GM18520 (cell line): ENCODE data around the gene AUTS2.
"Not testable (repeated sequence)": the region's sequence is repeated elsewhere in the genome, so short reads cannot be mapped to it uniquely, and the experiment has no call there.

Source experiments
- ATAC-seq: cut with Tn5 transposase; IDR thresholded peaks from one replicate; pipeline ENCODE4 v1.9.1; 2021; ENCODE audit not compliant: unreplicated experiment

AUTS2 gene

DNA sequence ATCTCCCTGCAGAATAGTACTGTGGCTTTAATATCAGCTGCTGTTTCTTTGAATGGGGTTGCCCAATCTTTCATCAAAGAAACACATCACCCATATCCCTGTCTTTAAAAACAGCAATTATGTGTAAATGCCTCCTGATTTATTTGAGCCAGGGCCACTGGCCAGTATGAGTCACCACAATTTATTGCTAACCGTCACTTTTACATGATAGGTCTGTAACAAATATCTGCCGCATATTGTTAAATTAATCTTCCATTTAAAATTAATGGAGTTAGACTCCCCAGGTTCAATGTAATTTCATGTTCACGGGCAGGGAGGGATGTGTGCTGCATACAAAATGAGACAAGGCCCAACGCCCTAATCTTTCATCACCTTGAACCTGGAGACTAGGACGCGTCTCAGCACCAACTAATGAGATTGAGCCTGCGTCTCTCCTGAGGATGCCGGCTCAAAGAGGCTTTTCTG is 673.4 kb downstream of the AUTS2 start:
- no peak for ATAC-seq

DNA sequence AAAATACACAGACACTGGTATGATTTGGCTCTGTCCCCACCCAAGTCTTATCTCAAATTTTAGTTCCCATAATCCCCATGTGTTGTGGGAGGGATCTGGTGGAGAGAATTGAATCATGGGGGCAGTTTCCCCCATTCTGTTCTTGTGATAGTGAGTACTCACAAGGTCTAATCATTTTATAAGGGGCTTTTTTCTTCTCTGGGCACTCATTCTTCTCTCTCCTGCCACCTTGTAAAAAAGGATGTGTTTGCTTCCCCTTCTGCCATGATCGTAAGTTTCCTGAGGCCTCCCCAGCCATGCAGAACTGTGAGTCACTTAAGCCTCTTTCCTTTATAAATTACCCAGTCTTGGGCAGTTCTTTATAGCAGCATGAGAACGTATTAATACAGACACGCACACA is 677.3 kb downstream of the AUTS2 start:
- not testable (repeated sequence) for ATAC-seq

DNA sequence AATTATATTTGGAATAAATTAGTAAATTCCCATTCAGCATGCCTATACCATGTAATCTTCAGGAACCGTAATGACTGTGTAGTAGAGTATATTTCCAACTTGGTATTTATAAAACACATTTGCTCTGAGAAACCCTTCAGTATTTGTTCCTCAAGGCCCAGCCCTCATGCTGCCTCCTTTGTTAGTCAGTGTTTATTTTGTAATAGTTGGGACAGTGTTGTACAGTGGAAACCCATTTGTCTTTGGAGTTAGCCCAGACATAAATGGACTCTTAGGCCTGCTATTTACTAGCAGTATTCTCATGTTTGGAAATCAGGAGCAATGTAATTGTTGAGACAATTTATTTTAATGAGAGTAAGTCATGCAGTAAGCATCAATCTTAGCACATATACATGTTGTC is 686.9 kb downstream of the AUTS2 start:
- no peak for ATAC-seq

DNA sequence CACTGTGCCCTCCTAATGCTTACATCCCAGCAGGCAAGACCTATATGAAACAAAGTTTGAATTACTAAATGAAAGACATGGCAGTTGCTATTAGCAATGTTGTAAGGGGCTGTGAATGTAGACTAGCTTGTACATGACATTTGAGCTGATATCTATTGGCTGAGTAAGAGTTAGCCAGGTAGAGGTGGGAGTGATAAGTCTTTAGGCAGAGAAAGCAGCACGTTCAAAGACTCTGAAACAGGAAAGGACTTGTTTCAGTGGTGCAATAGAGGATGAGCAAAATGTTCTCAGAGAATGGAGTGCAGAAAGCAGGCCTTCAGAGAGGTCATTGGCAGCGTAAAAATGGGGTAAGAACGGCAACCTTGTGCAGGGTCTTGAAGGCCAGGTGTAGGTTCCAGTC is 687.6 kb downstream of the AUTS2 start:
- no peak for ATAC-seq

DNA sequence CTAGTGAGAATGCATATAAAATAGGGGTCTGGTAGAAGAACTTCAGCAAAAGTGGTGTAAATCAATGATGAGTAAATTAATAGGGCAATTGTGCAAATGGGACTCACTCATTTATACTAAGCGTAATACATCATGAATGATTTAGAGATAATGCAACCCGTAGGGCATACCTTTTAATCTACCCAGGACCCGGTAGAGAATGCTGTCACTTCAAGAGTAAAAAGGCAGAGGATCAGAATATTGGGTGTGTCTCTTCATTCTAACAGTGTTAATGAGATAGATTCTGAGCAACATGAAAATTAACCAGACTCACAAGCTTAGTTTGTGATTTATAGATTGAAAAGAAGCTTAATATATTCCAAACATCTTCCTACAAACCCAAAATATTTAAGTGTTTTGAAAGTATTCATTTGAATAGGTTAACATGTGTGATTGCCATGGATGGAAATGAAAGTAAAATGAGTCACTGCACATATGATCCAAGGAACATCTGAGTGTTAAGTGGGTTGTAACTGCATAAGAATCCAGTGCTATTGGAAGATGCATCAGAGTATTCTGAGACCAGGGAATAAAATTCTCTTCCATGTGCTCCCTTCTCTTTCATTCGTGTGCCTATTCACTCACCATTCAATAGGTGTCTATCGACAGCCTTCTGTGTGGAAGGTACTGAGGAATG is 690.6 kb downstream of the AUTS2 start:
- no peak for ATAC-seq

DNA sequence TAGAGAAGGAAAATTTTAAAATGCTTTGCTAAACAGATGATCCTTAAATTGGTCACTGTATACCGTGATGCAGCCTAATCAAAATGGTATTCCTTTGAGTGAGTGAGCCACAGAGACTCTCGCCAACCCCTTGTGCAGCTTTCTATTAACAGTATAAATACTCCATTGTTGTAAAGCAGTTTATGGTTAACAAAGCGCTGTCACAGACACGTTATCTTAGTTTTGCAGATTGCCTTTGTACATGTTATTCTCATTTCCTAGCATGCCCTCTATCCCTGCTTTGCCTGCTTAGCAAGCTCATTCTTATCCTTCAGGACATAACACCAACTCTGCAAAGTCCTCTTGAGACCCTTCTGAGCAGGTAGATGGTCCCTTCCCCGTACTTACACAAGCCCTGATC is 694.4 kb downstream of the AUTS2 start:
- no peak for ATAC-seq

DNA sequence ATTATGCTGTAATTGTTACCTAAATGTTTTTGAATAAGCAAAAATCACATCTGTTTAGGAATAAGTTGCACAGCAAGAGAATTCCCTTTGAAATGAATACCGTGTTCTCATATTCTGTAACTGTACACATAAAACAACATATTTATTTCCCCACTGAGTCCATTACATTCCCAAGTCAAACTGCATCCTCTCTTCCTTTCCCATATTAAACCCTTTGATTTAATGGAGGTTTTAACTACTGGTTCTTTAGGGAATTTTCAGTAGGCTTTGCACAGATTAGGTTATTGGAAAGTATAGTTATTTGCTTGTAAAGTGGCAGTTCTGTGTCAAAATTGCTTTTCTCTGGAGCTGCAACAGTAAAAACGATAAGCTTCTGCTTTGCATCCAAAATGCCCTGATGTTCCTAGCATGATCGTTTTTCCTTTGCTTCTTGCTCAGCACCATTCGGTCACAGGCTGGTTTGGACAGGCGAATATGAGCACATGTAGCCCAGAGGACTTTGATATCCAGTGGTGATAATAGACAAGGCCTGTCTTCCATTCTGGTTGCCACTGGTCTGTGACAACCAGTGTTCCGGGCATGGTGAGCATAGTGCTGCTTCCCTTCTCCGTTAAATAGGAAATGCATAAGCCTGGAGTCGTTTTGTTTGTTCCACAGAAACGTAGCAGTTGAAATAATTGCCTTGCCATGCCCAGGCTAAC is 696.1 kb downstream of the AUTS2 start:
- no peak for ATAC-seq

DNA sequence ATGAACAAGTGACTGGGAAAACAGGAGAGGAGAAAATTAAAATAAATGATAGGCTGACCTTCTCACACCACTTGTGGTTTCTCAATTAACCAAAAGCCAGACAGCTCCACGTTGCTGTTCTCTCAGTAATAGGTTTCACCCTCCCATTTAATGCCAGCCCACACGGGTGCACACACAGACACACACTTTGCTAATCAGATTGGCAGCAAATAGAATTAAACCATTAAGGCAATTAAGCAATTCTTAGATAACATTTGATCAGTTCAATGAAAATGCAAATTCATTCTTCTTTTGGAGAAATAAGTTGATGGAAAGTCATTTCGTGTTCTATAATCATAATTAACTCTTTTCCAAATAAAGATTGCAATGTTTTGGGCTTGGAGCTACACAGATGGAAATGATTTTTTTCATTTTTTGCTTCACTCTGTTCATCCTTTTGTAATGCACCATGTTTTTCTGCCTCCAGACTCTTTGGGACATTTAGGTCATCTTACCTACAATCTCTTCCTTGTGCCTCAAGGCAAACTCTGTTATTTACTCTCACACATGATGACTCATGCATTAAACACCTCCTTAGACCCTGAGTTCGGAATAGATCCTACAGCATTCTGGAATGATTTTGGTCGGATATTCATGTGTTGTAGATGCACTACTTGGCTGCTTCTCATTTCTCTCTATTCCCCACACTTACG is 700.7 kb downstream of the AUTS2 start:
- ATAC-seq = no peak

DNA sequence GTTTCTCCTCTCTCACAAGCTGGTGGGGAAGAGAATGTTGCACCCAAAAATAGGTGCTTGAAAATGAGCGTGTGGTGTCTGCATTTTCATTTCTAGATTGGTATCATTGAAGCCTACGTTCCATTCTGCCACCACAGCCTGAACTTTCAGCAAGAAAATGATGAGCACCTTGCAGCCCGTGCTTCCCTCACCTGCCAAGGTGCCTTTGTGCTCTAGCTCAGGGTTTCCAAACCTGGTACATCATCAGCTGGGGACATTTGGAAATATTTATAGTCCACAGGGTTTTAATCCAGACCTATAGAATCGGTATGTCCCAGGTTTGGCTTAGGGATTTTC is 701.2 kb downstream of the AUTS2 start:
- ATAC-seq = no peak

DNA sequence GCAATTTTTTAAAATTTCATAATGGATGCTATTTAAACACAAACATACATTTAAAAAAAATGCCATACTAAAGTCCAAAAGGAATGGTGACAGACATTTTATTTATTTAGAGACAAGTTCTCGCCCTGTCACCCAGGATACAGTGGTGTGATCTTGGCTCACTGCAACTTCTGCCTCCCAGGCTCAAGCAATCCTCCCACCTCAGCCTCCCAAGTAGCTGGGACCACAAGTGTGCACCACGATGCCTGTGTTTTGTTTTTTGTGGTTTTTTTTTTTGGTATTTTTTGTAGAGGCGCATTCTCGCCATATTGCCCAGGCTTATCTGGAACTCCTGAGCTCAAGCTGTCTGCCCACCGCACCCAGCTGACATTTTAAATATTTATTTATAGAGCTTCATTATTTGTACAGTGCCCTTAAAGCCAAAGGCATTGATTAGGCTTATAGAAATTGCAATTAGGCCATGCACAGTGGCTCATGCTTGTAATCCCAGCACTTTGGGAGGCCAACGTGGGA is 703.5 kb downstream of the AUTS2 start:
- no peak for ATAC-seq

DNA sequence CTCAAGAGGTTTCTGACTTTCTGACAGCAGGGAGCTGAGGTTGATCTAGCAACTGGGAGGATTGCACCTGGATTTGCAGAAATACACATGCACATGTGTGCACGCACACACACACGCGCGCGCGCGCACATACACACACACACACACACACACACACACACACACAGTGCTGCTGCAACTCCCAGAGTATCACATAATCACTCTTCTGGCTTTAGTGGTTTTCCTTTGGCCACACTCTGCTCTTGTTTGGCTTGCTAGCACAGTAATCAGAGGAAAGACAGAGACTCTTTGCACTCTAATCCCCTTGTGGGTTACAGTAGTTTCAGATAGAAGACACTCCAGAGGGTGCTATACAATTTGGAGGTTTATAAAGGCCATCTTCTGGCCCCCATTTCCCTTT is 705.0 kb downstream of the AUTS2 start:
- no peak for ATAC-seq

DNA sequence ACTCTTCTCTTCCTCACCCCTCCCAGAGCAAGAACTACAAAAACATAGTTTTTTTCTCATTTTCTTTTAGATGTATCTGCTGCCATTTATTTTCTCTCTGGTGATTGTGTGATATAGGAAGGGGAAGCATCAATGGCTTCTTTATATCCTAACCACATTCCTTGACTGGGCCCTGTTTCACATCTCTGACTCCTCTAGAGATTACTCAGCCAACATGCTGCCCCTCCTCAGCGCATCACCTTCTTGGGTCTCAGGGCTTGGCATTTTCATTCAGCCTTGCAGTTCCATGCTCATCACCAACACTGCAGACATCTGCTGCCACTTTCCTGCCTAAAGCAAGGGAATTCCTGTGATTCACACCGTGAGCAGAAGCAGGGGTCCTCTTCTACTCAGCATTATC is 705.5 kb downstream of the AUTS2 start:
- ATAC-seq = no peak

DNA sequence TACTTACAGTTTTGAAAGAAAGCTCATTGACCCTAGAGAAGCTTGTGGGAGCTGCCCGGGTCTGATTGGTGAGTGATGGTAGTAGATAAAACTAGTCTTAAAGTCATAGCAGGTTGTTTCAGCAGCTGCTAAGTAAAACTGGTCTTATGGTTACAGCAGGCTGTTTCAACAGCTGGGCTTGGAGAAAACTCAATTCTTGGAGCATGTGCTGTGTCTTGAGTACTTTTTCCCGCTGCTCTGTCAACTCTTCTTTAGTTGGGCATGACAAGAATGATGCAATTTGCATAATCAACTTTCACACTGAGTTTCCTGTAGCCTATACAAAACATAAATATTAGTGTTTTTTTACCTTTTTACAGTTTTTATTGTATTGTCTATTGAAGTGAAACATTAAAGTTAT is 707.9 kb downstream of the AUTS2 start:
- ATAC-seq = no peak

DNA sequence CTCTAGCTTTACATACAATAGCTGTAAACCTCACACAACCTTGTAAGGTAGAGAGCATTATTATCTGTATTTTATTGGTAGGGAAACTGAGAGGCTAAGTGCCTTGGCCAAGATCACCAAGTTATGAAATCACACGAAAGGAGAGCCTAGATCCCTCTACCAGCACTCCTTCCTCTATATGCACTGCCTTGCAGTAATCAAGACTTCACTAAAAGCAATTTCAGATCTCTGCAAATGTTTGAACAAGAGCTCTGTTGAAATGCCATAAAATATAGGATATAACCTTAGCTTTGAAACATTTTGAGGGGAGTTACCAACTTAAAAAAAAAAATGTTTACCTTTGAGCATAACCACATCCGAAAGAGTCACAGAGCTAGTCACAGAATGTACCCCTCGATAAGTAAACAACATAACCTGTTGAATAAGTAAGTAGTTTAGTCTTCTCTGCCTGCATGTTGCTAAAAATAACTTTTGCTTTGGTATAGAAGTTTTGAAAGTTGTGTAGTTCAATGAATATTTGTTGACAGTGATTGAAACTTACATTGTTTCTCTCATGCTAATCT is 709.4 kb downstream of the AUTS2 start:
- no peak for ATAC-seq

DNA sequence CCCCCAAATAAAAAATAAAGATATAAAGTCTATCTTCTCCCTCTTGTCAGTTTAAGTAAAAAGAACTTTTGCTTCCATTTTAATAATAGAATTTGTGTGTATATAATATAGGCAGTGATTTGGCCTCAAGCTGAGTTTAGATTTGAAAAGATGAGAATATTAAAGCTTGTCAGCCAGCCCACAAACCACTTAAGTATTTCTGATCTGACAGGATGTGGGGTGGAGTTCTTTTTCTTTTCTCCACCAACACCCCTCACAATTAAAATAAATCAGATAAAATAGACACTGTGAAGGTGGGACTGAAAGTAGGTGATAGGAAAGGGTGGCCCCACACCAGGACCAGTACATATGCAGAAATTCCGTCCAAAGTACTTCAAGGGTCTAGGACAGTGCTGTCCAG is 714.1 kb downstream of the AUTS2 start:
- no peak for ATAC-seq

DNA sequence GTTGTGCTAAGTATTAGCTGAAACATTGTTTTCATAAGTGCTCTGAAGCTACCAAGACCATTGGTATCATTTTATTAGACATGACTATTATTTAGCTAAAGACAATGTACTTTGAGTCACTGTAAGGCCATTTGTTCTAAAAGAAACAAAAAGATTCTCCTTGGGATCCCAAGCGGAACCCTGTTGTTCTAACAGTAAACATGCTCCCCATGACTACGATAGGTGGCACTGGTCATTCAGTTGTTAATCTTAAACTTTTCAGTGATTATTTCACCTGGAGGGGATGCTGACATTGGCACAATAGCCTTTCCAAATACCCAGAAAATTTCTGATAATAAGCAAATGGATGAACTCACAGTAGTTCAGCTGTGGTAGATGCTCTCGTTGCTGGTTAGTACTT is 715.0 kb downstream of the AUTS2 start:
- no peak for ATAC-seq

DNA sequence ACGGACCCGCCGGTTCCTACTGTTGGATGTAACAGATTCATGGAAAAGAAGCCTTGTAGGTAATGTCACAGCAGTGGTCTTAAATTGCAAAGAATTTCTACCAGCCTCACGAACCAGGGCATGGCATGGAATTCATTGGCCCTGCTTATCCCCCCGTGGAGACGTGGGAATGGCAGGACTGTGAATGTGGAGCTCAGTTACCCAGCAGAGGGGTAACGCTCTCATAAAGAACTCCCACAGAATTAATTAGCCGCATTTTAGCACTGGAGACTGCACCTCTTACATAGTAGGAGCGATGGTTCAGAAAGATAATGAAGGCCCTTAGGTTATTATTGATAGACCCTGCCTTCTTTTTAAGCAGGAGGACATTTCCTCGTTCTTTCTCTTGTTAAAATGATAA is 715.4 kb downstream of the AUTS2 start:
- no peak for ATAC-seq

DNA sequence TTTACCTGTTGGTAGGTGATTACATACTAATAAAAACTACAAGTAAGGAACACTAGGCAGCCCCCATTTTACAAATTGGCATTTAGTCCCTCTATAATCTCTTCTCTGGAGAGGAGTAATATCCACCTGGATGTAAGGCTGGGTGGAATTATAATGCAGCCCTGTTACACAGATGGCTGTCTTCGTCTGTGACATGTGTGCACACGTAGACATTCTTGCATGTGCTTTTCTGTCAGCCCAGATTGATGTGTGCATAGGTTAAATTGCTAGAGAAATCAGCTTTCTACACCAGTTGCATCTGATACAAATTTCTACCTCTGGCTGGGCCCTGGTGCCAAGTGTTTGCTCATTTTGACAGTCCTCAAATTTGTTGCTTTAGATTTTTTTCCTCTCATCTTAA is 715.9 kb downstream of the AUTS2 start:
- no peak for ATAC-seq

DNA sequence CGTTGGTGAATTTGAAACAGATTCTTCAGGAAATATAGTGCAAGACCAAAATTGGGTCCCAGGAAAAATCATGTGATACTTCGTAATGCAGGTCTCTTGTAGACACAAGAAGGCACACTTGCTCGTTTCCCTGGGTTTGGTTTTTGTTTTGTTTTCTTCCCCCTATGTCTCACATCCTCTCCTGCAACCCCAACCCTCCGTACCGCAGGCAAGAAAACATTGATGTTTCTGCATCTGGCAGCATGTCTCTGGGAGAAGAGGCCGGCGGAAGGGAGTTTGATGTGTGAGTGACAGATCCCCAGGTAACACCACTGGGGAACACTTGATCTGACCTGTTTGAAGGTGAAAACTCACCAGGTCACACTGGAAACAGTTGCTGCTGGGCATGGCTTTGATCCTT is 718.5 kb downstream of the AUTS2 start:
- no peak for ATAC-seq

DNA sequence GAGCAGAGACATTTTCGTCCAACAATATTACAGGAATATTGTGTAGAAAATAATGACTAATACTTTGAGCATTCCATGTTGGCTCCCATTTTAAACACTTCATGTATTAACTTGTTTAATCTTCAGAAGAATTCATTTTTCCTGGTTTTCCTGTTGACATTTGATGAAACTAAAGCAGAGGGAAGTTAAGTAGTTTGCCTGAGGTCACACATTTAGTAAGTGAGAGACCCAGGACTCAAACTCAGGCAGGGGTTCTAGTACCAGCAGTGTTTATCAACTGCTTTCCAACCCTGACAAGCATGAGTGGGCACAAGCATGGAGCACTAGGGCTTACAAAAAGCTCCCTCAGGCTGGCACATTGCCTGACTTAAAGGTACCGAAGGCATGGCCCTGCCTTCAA is 719.1 kb downstream of the AUTS2 start:
- ATAC-seq = no peak

DNA sequence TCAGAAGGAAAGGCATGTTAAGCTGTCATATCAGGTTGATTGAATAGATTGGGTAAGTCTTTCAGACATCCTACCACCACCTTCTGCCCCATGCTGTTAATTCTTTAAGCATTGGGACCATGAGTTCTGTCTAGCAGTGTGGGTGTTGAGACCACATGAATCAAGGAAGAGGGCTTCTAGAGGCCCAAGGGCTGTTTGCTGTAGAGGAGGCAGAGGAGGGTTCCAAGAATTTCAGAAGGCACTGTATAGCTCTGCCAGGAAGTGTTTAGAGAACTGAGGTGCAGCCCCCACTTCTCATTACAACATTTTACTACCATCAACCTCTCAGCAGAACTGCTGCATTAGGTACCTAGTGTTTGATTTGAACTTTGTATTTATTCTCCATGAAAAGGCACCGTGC is 720.2 kb downstream of the AUTS2 start:
- ATAC-seq = no peak

DNA sequence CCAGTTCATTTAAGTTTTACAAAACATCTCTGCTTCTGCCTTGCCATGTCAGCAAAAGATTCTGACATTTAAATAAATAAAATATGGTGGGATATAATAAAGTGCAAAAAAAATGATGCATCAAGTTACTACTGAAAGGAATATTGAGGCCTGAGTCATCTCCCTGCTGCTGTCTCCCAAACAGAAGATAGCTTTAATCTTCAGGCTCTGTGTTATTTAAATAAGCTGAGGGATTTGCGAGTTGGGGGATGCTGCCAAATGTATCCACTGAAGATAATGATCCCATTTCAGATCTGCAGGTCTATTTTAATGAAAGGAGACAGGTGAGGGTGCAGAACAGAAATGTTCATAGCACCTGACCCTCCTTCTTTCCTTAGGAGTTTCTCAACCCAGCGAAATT is 720.8 kb downstream of the AUTS2 start:
- ATAC-seq = no peak
